Activated CD4-positive, CD25-positive, alpha-beta regulatory T cell (primary cell): Measurements from ENCODE around the gene KDM4C.
"Not testable (repeated sequence)": the region's sequence is repeated elsewhere in the genome, so short reads cannot be mapped to it uniquely, and the experiment has no call there.

ENCODE experiments used
- DNase-seq, 4 experiments: peaks; one replicate each; lab custom pipeline; 2025; lab: John Stamatoyannopoulos, UW

The KDM4C gene

DNA sequence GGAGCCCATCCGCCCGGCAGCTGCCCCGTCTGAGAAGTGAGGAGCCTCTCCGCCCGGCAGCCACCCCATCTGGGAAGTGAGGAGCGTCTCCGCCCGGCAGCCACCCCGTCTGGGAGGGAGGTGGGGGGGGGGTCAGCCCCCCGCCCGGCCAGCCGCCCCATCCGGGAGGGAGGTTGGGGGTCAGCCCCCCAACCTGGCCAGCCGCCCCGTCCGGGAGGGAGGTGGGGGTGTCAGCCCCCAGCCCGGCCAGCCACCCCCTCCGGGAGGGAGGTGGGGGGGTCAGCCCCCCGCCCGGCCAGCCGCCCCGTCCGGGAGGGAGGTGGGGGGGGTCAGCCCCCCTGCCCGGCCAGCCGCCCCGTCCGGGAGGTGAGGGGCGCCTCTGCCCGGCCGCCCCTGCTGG lies 49.9 kb downstream of the KDM4C start:
- not testable (repeated sequence) for DNase-seq

DNA sequence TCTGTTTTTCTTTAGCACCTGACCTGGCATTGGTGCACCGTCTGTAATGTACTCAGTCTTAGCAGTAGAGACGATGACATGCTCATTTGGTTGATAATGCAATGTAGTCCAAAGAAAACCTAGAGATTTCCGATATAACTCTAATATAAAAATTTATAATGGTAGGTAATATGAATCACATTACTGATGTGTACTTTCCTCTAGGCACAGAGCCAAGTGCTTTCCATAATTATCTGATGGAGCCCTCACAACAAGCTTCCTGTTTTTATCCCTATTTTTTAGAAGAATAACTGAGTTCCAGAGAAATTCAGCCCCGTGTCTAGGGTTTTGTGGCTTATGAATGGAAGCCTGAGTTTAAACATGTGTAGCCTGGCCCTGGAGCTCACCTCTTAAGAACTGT lies 53.7 kb downstream of the KDM4C start:
- DNase-seq: no peak

DNA sequence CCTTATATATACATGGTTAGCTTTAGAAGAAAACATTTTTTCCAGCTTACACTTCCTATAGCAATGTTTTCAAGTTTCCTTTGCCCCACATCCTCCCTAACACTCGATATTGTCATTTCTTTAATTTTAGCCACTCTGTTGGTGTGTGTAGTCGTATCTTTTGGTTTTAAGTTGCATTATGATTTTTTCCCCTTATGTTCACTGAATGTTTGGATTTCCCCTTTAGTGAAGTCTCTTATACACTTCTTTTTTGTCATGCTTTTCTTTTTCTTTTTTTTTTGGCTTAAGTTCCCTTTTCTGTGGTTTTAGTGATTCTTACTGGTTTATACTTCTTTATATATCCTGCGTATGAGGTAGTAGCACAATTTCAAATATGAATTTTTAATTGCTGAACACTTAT lies 58.8 kb downstream of the KDM4C start:
- no peak for DNase-seq

DNA sequence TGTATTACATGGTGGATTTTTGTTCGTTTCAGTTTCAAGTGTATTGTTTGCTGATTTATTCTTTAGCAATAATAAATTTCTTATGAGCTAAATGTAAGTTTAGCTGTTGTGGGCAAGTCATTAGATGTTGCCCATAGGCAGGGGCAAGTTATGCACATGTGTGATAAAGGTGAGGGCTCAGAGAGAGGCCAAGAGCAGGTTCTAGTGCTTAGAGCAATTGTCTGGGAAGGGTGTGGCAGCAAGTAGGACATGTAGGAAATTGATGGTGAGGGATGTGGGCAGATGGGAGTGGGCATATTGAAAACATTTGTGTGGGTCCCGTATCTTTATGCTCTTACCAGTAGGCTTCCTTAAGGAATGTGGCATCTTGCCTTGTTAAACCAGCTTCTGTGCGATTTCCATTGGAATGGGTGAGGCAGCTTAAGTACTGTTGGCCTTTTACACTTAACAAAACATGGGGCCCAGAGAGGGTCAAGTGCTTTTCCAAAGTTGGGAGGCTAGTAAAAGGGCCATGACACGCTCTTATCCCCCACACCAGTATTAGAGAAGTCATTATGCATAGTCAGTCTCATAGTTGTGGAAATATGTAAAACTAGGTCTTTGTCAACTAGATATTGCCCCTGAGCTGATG lies 60.6 kb downstream of the KDM4C start:
- no peak for DNase-seq

DNA sequence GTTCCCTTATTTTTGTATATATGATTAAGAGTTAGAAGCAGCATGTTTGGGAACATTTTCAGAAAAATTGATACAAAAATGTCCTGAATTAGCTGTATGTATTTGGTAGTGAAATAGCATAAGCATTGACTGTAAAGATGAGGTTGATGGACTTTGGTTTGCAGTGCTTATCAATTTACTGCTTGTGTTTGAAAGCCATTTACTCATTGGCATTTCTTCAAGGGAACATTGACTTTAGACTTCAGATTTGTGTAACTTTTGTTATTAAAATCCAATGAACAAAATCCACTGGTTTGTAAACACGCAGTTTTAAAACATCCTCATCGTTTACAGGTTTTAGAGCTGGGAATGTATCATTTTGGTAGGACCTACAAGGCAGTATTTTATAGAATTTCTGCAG lies 61.3 kb downstream of the KDM4C start:
- no peak for DNase-seq

DNA sequence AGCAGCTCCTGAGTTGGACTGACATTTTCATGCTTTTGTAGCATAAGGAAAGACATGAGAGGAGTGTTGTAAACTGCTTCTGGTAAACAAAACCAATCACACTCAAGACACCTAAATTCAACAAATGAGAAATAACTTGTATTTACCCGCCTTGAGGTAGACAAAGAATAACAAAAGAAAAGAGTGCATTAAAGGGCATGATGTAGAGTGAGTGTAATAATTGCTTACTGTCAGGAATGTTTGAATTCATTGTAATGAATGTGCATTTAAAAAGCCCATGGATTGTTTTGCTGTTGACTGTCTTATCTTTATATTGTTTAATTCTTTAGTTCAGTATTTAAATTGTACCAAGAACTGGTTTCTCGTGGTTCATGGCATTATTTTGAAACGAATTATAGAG lies 61.8 kb downstream of the KDM4C start:
- DNase-seq: no peak

DNA sequence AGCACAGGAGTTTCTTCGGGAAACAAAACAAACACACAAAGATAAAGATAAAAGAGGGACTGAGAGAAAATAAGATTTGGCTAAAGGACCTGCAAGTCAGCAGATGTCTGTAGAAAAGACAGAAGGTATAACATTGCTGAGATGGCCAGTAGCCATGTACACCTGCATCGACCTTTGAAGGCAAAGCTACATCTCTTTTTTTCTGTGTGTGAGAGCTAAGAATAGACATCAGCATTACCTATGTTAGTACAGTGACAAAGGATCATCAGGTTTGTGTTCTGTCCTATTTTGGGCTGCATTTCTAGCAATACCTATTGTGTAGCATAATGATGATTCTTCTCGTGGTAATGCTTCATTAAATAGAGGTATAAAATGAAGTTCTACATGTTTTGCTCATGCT lies 64.9 kb downstream of the KDM4C start:
- no peak for DNase-seq

DNA sequence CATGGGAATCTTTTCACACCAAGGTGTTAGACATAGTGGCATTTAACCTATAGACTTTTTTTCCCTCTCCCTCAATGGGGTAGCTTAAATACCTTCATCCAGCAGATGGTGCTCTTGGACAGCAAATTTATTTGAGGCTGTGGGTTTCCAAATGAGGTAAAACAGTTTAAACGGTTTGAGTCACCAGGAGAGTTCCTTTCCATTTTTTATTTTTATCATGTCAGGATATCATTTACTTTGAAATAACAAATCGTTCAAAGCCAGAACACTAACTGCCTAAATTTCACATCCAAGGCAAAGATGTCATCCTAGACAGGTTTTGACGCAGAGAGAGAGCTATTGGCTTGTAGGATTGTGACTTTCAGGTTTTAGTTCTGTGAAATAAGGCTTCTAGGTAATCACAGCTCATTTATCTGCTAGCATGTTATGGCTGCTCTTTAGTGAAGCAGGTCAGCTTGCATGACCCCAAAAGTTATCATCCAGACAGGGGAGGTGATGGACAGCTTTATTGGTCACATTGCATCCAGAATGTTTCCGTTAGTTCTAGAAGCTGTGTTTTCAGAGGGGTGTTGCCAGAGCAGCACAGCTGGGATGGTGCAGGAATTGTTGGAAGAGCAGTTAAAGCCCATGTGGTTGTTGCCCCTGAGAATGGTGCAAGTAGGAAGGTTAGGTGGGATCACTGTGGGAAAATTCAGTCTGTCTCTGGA lies 69.8 kb downstream of the KDM4C start:
- DNase-seq: no peak

DNA sequence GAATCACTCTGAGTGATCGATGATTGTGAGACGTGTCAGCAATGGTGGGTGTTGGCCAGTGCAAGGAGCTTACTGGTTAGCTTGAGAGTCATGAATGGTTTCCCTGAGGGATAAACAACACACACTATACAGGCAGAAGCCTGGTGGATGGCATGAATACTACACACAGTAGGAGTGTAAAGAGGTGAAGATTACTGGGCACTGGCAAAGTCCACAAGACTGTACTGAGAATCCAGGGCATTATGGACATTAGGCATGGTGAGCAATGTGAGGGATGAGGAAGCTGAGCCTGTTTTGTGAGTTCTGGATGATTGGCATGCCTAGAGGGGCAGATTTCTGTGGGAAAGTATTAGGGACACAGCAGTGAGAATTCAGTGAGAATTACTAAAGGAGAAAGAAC lies 71.3 kb downstream of the KDM4C start:
- no peak for DNase-seq

DNA sequence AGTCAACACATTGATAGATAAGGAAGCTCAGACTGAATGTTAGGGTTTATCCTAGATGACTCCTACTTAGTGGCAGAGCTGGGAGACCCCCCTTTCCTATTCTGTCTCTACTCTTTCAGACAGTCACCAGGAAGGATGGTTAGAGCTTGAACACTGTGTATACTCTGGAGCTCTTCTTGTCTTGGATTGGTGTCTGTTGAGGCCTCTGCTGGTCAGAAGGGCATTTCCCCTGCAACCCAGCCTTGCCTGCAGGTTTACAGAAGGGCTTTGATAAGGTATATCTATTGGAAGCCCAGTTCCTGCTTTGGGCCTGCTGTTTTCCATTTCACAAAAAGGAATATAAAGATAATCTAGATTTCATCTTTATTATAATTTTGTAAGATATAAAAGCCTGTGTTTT lies 71.8 kb downstream of the KDM4C start:
- DNase-seq: no peak

DNA sequence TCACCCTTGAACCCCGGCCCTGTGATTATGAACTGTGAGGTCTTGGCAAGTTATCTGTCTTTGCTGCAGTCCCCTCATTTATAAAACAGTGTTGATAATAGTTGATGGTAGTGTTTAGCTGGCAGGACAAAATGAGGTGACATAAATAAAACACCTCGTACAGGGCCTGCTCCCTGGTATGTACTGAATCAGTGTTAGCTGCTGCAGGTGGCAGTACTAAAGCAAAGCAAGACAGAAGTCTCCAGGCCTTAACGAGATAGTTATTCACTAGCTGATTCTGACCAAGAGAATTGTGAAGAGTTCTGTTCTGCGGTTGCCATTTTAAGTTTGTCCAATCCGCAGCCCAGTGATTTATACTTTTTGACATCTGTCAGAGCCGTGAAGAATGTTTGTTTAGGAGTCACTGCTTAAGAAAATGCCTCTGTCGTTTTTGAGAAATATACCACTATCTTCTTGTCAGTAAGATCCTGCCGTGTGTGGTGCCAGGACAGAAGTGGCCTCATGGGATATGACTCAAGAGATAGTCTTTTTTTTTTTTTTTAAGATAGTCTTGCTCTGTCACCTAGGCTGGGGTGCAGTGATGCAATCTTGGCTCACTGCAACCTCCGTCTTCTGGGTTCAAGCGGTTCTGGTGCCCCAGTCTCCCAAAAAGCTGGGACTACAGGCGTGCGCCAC lies 75.9 kb downstream of the KDM4C start:
- DNase-seq: no peak

DNA sequence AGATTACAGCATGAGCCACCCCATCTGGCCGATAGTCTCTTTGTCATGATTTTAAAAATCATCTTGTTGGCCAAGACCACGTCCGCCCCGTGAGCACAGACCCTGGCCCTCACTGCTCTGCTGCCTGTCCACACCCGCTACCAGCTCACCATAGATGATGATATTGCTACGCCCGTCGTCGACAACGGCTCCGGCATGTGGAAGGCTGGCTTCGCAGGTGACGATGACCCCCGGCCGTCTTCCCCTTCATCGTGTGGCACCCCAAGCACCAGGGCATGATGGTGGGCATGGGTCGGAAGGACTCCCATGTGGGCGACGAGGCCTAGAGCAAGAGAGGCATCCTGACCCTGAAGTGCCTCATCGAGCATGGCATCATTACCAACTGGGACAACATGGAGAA lies 76.5 kb downstream of the KDM4C start:
- no peak for DNase-seq

DNA sequence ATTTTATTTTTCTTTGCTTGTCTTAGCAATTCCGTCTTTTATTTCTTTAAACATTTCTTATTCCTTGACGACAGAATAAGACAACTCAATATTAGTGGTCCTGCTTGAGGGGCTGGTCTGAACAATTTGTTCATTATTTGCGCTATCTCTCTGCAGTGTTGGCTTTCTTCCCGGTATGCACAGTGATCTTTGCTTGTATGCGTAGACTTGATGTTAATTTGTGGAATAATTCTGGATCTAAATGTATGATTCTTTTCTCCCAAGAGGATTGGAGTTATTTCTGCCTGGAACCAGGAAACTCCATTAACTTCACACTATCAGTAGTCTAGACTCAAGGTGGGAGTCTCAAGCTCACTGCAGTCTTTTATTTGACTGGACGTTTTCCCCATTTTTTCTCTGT lies 80.4 kb downstream of the KDM4C start:
- no peak for DNase-seq

DNA sequence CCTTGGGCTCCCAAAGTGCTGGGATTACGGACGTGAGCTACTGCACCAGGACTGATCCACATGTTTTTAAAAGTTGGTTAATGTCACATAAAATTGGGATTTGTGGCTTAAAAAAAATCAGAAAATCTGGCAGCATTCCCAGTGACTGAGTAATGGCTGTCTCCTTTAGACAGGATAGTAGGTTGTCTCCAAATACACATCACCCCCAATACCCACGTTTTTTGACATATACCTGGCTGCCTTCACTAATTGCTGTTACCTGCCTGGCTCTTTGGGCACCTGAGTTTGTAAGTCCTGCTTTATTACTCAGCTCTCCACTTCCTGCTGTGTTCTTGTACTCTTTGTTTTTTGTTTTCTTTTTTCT lies 84.8 kb downstream of the KDM4C start:
- DNase-seq: no peak

DNA sequence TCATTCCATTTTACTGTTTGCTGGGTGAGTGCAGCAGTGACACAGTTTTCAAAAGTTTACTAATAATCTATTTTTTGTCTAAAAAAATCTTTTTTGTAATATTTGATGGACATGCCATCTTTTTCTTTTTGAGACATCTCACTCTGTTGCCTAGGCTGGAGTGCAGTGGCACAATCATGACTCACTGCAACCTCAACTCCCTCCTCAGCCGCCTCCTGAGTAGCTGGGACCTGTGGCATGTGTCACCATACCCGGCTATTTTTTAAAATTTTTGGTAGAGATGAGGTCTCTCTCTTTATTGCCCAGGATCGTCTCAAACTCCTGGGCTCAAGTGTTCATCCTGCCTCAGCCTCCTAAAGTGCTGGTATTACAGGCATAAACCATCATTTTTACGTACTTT lies 86.0 kb downstream of the KDM4C start:
- DNase-seq: no peak

DNA sequence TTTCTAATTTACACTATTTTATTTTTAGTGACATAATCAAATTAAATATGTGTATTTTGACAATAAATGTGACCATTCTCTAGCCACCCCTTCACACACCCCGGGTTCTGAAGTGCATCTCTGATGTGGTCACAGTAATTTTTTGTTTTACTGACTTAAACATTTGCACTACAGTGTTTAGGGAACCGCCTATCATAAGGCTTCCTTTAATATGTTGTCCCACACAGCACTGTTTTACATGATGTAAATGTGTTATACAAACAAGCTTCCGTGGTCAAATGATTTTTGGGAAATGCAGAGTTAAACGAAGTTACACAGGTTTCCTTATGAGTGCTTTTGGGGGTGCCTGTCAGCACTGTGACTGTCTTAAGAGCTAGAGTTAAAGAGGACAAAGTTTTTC lies 86.5 kb downstream of the KDM4C start:
- no peak for DNase-seq

DNA sequence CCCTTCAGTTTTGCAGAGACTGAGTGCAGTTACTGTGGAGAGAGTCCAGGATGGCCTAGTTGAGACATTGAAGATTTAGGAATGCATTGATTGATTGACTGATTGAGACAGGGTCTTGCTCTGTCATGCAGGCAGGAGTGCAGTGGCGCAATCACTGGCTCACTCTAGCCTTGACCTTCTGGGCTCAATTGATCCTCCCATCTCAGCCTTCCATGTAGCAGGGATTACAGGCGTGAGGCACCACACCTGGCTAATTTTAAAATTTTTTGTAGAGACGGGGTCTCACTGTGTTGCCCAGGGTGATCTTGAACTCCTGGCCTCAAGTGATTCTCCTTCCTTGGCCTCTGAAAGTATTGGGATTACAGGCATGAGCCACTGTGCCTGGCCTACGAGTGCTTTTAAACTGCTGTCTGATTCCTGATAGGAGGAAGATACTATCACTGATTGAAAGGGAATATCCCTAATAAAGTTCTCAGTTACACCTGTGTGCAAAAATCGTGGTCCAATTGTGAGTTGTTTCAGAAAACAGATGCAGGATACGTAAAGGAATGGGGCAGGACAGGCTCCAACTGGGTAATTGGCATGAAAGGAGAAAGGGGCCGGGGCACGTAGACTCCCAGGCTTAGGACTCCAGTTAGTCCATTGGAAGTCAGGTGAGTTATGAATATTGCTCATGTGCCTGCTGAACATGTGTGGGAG lies 87.5 kb downstream of the KDM4C start:
- DNase-seq: no peak

DNA sequence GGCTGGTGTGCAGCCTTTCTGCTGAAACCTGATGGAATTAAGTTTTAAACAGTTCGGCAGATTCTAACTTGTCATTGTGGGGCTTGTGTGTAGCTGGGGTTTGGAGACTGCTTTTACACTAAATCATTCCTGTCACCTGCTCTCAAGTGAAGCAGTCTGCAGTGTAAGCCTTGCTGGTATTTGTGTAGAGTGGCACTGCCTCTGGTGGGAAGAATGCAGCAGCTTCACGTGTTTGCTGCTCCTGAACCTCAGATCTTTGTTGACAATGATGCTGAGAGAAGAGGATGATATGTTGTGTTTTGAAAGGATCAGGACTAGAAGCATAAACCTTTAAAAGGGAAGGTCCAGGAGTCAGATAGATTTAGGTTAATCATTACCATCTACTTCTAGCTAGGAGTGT lies 88.1 kb downstream of the KDM4C start:
- DNase-seq: no peak

DNA sequence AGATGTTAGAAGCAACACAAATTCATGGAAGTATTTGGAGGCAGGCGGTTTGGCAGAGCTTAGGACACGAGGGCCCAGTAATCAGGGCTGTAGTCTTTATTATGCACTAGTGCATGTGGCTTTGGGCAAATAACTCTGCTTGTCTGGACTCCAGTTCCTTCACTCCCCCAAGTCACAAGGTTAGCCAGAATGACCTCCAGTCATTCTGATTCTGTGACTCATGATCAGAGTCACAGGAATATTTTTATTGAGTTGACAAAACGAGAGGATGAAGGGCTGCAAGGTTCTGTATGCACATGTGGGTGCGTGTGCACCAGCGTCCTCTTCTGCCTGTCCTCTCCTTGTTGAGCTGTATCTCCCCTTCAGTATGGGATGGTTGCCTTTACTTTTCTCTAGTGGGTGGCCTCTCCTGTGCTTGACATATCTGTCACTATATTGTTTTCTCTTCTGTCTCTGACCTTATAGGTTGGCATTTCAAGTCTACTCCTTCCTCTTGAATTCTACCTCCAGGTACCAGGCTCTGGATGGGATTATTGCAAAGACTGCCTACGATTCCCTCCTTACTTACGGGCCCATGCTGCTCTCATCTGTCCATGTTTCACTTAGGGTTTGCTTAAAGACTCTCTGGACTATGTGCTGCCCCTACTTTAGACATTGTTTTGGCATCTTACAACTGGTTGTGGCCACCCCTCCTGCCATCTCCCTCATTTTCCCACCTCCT lies 94.6 kb downstream of the KDM4C start:
- DNase-seq: no peak

DNA sequence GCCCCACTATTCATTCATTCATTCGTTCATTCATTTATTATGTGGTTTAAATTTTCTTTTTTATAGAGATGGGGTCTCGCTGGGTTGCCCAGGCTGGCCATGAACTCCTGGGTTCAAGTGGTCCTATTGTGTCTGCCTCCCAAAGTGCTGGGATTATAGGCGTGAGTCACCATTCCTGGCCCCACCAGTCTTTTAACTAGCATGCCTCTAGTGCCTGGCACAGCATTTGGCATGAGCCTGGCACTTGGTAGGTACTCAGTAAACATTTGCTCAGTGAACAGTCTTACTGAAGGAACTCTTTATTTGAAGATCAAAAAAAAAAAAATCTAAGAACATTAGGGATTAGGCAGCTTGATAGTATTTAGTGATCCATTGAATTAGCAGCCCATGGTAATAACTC lies 98.1 kb downstream of the KDM4C start:
- DNase-seq: no peak

DNA sequence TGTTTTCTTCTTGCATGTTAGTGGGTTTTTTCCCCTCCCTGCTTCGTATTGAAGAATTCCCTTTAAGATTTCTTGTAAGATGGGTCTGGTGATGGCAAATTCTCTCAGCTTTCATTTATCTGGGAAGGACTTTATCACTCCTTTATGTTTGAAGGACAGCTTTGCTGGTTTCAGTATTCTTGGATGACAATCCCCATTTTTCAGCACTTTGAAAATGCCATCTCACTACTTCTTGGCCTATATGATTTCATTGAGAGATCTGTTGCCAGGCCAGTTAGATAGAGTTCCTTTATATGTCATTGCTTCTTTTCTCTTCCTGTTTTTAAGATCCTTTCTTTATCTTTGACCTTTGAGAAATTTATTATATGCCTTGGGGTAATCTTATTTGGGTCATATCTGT lies 106.3 kb downstream of the KDM4C start:
- no peak for DNase-seq
